ENCODE measurements around the gene HSD3B7. TPM values are rescaled to one million over a fixed set of nuclear protein-coding genes. Genes with fewer than 3 reads are reported as not detected.

Gene HSD3B7
- total RNA-seq, 4 donors from 2014 or later = 10.1 to 26.2 (median 16.0) TPM

DNA sequence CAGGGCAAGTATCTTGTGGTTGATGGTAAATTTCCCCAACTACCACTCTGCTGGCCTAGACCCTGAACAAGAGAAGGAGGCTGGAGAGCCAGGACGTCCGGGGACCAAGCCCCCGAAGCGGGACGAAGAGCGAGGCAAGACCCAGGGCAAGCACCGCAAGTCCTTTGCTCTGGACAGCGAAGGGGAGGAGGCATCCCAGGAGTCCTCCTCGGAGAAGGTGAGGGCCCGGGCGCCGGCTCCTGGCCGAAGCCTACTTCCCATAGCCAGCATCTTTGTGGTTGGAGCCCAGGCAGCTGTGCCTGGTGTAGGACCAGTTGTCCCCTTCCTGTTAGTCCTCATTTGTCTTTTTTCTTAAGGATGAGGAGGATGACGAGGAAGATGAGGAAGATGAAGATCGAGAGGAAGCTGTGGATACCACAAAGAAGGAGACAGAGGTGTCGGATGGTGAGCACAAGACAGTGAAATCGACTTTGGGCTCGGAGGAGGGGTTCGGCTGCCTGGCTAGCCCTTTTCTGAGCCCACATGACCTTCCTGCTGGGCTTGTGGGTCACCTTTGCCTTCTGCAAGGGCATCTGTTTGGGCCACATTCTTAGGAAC, 15.7 kb upstream of the HSD3B7 start:
- Histone ChIP-seq H3K36me3 (peaks cover 0 to 100% of the 10 kb centered on the region in 2 donors), H3K27me3 (no peaks in the 10 kb centered on the region), H3K4me1 (no peaks in the 10 kb centered on the region), H3K27ac (no peak overlapping the region), H3K4me3 (no peak overlapping the region), H3K9me3 (no peaks in the 10 kb centered on the region)
- no peak for TF ChIP-seq POLR2AphosphoS5 (IDR thresholded peaks at IDR 0.05)
- TF ChIP-seq, protein P1, sequence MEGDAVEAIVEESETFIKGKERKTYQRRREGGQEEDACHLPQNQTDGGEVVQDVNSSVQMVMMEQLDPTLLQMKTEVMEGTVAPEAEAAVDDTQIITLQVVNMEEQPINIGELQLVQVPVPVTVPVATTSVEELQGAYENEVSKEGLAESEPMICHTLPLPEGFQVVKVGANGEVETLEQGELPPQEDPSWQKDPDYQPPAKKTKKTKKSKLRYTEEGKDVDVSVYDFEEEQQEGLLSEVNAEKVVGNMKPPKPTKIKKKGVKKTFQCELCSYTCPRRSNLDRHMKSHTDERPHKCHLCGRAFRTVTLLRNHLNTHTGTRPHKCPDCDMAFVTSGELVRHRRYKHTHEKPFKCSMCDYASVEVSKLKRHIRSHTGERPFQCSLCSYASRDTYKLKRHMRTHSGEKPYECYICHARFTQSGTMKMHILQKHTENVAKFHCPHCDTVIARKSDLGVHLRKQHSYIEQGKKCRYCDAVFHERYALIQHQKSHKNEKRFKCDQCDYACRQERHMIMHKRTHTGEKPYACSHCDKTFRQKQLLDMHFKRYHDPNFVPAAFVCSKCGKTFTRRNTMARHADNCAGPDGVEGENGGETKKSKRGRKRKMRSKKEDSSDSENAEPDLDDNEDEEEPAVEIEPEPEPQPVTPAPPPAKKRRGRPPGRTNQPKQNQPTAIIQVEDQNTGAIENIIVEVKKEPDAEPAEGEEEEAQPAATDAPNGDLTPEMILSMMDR (IDR thresholded peaks at IDR 0.05) = no peak
- TF ChIP-seq EP300 (IDR thresholded peaks at IDR 0.05) = no peak
- TF ChIP-seq POLR2A (IDR thresholded peaks at IDR 0.05) = no peak
- ATAC-seq = no peak
- WGBS, 2 donors (ENCODE audit: low coverage in 1 of 2) = 87 to 91% methylated on average over 3 to 8 of the region's 19 CpGs

DNA sequence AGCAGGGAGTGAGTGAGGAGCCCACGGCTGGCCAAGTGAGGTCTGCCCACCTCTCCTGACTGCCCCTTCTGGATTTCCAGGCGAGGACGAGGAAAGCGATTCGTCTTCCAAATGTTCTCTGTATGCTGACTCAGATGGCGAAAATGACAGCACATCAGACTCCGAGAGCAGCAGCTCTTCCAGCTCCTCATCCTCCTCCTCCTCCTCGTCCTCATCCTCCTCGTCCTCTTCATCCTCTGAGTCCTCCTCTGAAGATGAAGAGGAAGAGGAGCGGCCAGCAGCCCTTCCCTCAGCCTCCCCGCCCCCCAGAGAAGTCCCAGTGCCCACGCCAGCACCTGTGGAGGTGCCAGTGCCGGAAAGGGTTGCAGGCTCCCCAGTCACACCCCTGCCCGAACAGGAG, 13.7 kb upstream of the HSD3B7 start:
- no peak overlapping the region for H3K27ac ChIP-seq
- WGBS, 2 donors (ENCODE audit: low coverage in 1 of 2) = 94% methylated on average over 8 of the region's 14 CpGs; no CpG with 5 or more reads in 1 of the 2 donors
- TF ChIP-seq POLR2A (IDR thresholded peaks at IDR 0.05) (no peak), EP300 (IDR thresholded peaks at IDR 0.05) (no peak), POLR2AphosphoS5 (IDR thresholded peaks at IDR 0.05) (no peak)
- TF ChIP-seq, protein P1 (IDR thresholded peaks at IDR 0.05) = no peak

DNA sequence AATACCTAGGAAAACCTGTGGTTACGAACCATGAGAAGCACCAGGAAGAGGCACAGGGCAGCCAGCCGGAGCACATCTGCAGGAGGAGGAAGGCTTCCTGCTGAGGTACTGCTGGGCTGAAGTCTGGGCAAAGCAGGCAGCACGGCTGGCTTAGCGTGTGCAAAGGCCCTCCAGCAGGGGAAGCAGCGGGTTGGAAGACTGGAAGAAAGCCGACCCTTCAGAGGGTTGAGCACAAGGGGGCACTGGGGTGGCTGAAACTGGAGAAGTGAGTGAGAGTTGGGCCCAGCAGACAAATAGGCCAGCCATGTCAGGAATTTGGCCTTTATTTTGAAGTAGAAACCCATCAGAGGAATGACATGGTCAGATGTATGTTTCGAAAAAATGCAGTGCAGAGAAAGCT, 12.1 kb upstream of the HSD3B7 start:
- H3K9me3 ChIP-seq = no peaks in the 10 kb centered on the region
- TF ChIP-seq, protein P1 (IDR thresholded peaks at IDR 0.05) = no peak
- TF ChIP-seq EP300 (IDR thresholded peaks at IDR 0.05) = no peak
- TF ChIP-seq POLR2AphosphoS5 (IDR thresholded peaks at IDR 0.05) = no peak
- TF ChIP-seq POLR2A (IDR thresholded peaks at IDR 0.05) = no peak
- no peaks in the 10 kb centered on the region for H3K27me3 ChIP-seq
- H3K36me3 ChIP-seq = peaks cover 0 to 100% of the 10 kb centered on the region in 2 donors
- no peak overlapping the region for H3K27ac ChIP-seq
- no peak for ATAC-seq
- WGBS, 2 donors (ENCODE audit: low coverage in 1 of 2) = 56 to 77% methylated on average over 4 to 7 of the region's 7 CpGs
- no peak overlapping the region for H3K4me3 ChIP-seq
- H3K4me1 ChIP-seq = no peaks in the 10 kb centered on the region

More for the DNA sequence above, 13.7 kb upstream of the HSD3B7 start:
- Histone ChIP-seq H3K27me3 (no peaks in the 10 kb centered on the region), H3K36me3 (peaks cover 0 to 100% of the 10 kb centered on the region in 2 donors), H3K4me3 (no peak overlapping the region), H3K4me1 (no peaks in the 10 kb centered on the region), H3K9me3 (no peaks in the 10 kb centered on the region)
- no peak for ATAC-seq

DNA sequence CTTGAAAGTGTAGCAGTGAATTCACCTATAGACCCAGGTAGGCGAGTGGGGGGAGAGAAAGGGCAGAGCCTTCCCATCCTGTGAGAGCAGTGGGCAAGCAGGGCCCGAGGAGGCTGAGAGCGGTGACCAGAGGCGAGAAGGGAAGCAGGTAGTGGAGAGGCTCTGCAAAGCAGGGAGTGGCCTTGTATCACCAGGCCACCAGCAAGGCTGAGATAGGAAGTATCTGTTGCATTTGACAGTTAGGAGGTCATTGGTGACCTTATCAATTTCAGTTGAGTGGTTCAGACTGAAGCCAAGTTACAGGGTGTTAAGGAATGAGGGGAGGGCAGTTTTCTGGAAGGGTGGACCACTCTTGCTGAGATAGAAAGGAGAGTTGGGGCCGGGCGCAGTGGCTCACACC, 10.7 kb upstream of the HSD3B7 start:
- Histone ChIP-seq H3K4me3 (no peak overlapping the region), H3K27me3 (no peaks in the 10 kb centered on the region), H3K27ac (no peak overlapping the region), H3K9me3 (no peaks in the 10 kb centered on the region), H3K4me1 (no peaks in the 10 kb centered on the region), H3K36me3 (peaks cover 0 to 100% of the 10 kb centered on the region in 2 donors)
- TF ChIP-seq POLR2AphosphoS5 (IDR thresholded peaks at IDR 0.05) (no peak), EP300 (IDR thresholded peaks at IDR 0.05) (no peak), POLR2A (IDR thresholded peaks at IDR 0.05) (no peak)
- TF ChIP-seq, protein P1 (IDR thresholded peaks at IDR 0.05) = no peak
- WGBS, 2 donors (ENCODE audit: low coverage in 1 of 2) = 80 to 90% methylated on average over 1 to 6 of the region's 6 CpGs
- ATAC-seq = no peak

DNA sequence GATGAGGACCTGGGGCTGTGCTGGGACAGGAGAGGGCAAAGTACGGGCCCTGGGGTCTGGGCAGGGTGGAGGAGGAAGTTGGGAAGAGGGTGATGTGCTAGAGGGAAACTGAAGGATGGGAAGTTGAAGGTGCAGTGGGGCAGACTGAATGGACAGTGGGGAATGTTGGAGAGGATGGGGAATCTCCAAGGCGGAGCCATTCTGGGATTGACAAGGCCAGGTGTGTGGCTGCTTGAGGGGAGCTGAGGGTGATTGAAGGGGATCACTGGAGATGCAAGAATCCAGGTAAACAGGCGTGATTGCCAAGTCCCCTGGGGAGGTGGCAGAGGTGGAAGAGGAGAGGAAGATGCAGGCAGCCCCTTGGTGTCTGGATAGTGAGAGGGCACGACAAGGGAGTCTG, 8.5 kb upstream of the HSD3B7 start:
- Histone ChIP-seq H3K4me3 (no peak overlapping the region), H3K4me1 (no peaks in the 10 kb centered on the region), H3K9me3 (no peaks in the 10 kb centered on the region), H3K27ac (no peak overlapping the region), H3K27me3 (no peaks in the 10 kb centered on the region), H3K36me3 (peaks cover 0 to 100% of the 10 kb centered on the region in 2 donors)
- TF ChIP-seq EP300 (IDR thresholded peaks at IDR 0.05) (no peak), POLR2AphosphoS5 (IDR thresholded peaks at IDR 0.05) (no peak), POLR2A (IDR thresholded peaks at IDR 0.05) (no peak)
- TF ChIP-seq, protein P1 (IDR thresholded peaks at IDR 0.05) = no peak
- 83 to 89% methylated on average over 3 to 4 of the region's 4 CpGs for WGBS, 2 donors (ENCODE audit: low coverage in 1 of 2)
- no peak for ATAC-seq

Measured in gastroesophageal sphincter (tissue), 4 donors.